22Rv1 (cell line): Measurements from ENCODE around the gene CITED1.

ENCODE experiments used
- H3K27ac ChIP-seq: fragments of 450-650 bp; 2 replicates; pipeline ENCODE4 v1.5.1; 2017
- CTCF ChIP-seq: fragments of 450-650 bp; IDR thresholded peaks from 2 replicates; pipeline ENCODE4 v1.5.1; 2017; ENCODE audit warnings: mild to moderate bottlenecking
- ZFX ChIP-seq: fragments of 450-650 bp; IDR thresholded peaks from 2 replicates; pipeline ENCODE4 v1.6.1; 2017; ENCODE audit warnings: antibody characterized with exemption, borderline replicate concordance

Gene CITED1

GRCh38 chrX:72274526-72274925, 31.2 kb downstream of the CITED1 start:
- no peak overlapping the region for H3K27ac ChIP-seq
- TF ChIP-seq ZFX: no peak
- TF ChIP-seq CTCF: no peak

GRCh38 chrX:72273718-72274117, 32.0 kb downstream of the CITED1 start:
- TF ChIP-seq CTCF (no peak), ZFX (no peak)
- H3K27ac ChIP-seq: no peak overlapping the region

GRCh38 chrX:72272868-72273267, 32.8 kb downstream of the CITED1 start:
- no peak overlapping the region for H3K27ac ChIP-seq
- TF ChIP-seq CTCF: no peak
- no peak for TF ChIP-seq ZFX

GRCh38 chrX:72271812-72272211, 33.9 kb downstream of the CITED1 start:
- no peak for TF ChIP-seq ZFX
- no peak for TF ChIP-seq CTCF
- no peak overlapping the region for H3K27ac ChIP-seq

DNA sequence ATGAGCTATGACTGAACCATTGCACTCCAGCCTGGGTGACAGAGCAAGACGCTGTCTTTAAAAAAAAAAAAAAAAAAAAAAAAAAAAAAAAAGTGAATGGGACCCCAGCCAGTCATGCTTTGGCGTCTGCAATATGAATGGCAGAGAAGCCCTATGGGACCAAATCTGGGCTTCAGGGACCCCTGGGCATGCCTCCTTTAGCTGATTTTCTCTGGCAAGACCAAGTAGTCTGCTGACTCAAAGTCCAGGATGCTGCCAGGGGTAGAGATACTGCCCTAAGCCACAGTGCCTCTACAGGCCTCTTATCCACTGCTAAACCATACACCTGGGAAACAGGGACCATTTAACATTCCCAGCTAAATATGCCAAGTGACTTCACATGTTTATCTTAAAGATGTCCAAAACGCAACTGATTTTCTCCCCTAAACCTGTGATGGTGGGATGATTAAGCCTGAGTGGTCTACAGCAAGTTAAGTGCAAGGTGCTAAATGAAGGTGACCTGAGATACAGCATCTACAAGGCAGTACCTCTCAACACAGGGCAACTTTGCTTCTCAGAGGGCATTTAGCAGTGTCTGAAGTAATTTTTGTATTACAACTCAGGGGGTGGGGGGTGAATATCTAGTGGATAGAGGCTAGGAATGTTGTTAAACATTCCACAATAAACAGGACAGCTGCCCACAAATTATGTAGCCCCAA, 34.5 kb downstream of the CITED1 start:
- H3K27ac ChIP-seq: no peak overlapping the region
- TF ChIP-seq CTCF: no peak
- no peak for TF ChIP-seq ZFX

DNA sequence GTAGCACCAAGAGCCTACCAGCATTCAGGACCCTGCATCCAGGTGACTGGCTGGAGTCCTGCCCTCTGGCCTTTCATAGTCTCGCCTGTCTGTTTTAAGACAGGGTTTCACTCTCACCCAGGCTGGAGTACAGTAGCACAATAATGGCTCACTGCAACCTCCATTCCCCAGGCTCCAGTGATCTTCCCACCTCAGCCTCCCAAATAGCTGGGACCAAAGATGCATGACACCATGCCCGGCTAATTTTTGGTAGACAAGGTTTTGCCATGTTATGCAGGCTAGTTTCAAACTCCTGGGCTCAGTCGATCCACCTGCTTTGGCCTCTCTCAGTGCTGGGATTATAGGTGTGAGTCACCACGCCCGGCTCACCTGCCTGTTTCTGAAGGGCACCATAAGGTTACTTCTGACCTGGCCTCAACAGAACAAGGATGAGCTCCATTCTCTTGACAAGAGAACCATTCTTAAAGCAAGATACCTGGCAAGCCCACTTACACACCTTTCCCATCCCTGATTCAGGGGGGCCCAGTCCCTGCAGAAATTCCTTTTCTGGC, 35.3 kb downstream of the CITED1 start:
- TF ChIP-seq CTCF (no peak), ZFX (no peak)
- no peak overlapping the region for H3K27ac ChIP-seq

DNA sequence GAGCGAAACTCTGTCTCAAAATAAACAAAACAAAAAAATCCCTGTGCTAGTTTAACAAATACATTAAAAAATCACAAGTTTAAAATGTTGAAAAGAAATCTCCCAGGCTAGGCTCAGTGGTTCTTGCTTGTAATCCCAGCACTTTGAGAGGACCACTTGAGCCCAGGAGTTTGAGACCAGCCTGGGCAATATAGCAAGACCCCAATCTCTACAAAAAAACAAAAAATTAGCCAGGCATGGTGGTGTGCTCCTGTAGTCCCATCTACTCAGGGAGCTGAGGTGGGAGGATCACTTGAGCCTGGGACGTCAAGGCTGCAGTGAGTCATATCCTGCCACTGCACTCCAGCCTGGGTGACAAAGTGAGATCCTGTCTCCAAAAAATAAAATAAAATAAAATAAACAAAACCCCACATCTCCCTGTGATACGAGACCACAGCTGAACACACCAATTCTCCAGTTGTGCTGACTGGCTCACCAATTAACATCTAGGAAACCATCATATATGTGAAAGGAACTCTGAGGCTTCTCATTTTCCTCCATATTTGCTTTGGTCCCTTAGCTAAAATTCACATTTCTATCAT, 36.0 kb downstream of the CITED1 start:
- H3K27ac ChIP-seq: no peak overlapping the region
- TF ChIP-seq CTCF (no peak), ZFX (no peak)
